Activated naive CD8-positive, alpha-beta T cell treated with anti-CD3 and anti-CD28 coated beads, Interleukin-2, amount 10 ng/mL, durations not matched to agents 7 days and 5 days (primary cell): Measurements from ENCODE around the gene KLF5. TPM values are rescaled to one million over a fixed set of nuclear protein-coding genes. Genes with fewer than 3 reads are reported as not detected.
A peak's percentile ranks its signal among the peaks of the same experiment; 100 is the strongest.

Experiments
- ATAC-seq: fragments of 150-1000 bp; cut with Tn5 transposase; one replicate; pipeline ENCODE4 v1.10.0; 2021; ENCODE audit warnings: low read depth, moderate library complexity
- POLR2A ChIA-PET: fragments of 350-600 bp; sonication (Branson Sonifier 250); formaldehyde crosslinking; loops from one replicate; lab custom pipeline; 2021; ENCODE audit warnings: antibody characterized with exemption; lab: Charles Lee
- DNase-seq: peaks from one replicate; pipeline ENCODE4 v3.0.0; 2021
- H3K27ac Mint-ChIP-seq: one replicate; pipeline ENCODE4 v1.8.0; 2022; ENCODE audit warnings: mild to moderate bottlenecking, mixed read lengths
- H3K27me3 Mint-ChIP-seq: one replicate; pipeline ENCODE4 v1.8.0; 2022; ENCODE audit warnings: mild to moderate bottlenecking, moderate library complexity, mixed read lengths
- H3K36me3 Mint-ChIP-seq: one replicate; pipeline ENCODE4 v1.8.0; 2021; ENCODE audit warnings: mild to moderate bottlenecking, mixed read lengths
- H3K4me1 Mint-ChIP-seq: one replicate; pipeline ENCODE4 v1.8.0; 2021; ENCODE audit warnings: mixed read lengths
- H3K4me3 Mint-ChIP-seq: one replicate; pipeline ENCODE4 v1.8.0; 2022; ENCODE audit warnings: mild to moderate bottlenecking, moderate library complexity, mixed read lengths
- H3K9me3 Mint-ChIP-seq: one replicate; pipeline ENCODE4 v1.8.0; 2021; ENCODE audit warnings: mixed read lengths
- total RNA-seq, 2 experiments: library from RNA; stranded (reverse); gene quantifications; one replicate each; pipeline ENCODE4 v1.2.3, GENCODE V29; 2021

The KLF5 gene
- total RNA-seq, 2 experiments from 2014 or later = 6.1 to 6.4 TPM

- POLR2A ChIA-PET = no interaction called here
- Mint-ChIP-seq H3K27ac (no peak overlapping the region), H3K4me3 (no peak overlapping the region), H3K27me3 (no peaks in the 10 kb centered on the region), H3K4me1 (peaks cover 14% of the 10 kb centered on the region), H3K36me3 (peaks cover 21% of the 10 kb centered on the region), H3K9me3 (no peaks in the 10 kb centered on the region)
- no peak for DNase-seq
- no peak for ATAC-seq
Observed at GRCh38 chr13:73065036-73065435, 6.2 kb downstream of the KLF5 start.

GRCh38 chr13:73065665-73066340, 7.0 kb downstream of the KLF5 start:
- H3K4me1 Mint-ChIP-seq = peaks cover 7% of the 10 kb centered on the region
- peaks cover 21% of the 10 kb centered on the region for H3K36me3 Mint-ChIP-seq
- POLR2A ChIA-PET = no interaction called here
- no peaks in the 10 kb centered on the region for H3K9me3 Mint-ChIP-seq
- H3K27me3 Mint-ChIP-seq = no peaks in the 10 kb centered on the region
- no peak overlapping the region for H3K27ac Mint-ChIP-seq
- no peak for ATAC-seq
- DNase-seq = no peak
- no peak overlapping the region for H3K4me3 Mint-ChIP-seq

GRCh38 chr13:73069206-73069805, 10.5 kb downstream of the KLF5 start:
- POLR2A ChIA-PET = interaction anchor here (0.6 to 1.3 kb wide), 3 partner anchors 10 to 264 kb away, joined by 3 read pairs; partner anchors contain the start of gene KLF5
- no peak for DNase-seq
- Mint-ChIP-seq H3K27ac (no peak overlapping the region), H3K4me1 (peaks cover 11% of the 10 kb centered on the region), H3K9me3 (no peaks in the 10 kb centered on the region), H3K27me3 (no peaks in the 10 kb centered on the region), H3K4me3 (no peak overlapping the region), H3K36me3 (peaks cover 9% of the 10 kb centered on the region)
- ATAC-seq = no peak

GRCh38 chr13:73070451-73071098, 11.8 kb downstream of the KLF5 start:
- Mint-ChIP-seq H3K36me3 (peaks cover 6% of the 10 kb centered on the region), H3K27ac (no peak overlapping the region)

GRCh38 chr13:73072239-73072900, 13.6 kb downstream of the KLF5 start:
- H3K4me1 Mint-ChIP-seq = peaks cover 11% of the 10 kb centered on the region
- no peak for ATAC-seq
- H3K9me3 Mint-ChIP-seq = no peaks in the 10 kb centered on the region
- H3K27me3 Mint-ChIP-seq = no peaks in the 10 kb centered on the region
- no peak overlapping the region for H3K4me3 Mint-ChIP-seq
- no peak for DNase-seq
- POLR2A ChIA-PET = interaction anchor here (1.0 kb wide), 1 partner anchor 13 kb away, joined by 5 read pairs; no protein-coding TSS in a partner anchor
- H3K27ac Mint-ChIP-seq = no peak overlapping the region
- peaks cover 8% of the 10 kb centered on the region for H3K36me3 Mint-ChIP-seq

More at GRCh38 chr13:73070451-73071098, 11.8 kb downstream of the KLF5 start:
- no peak for DNase-seq
- Mint-ChIP-seq H3K4me1 (peaks cover 11% of the 10 kb centered on the region), H3K27me3 (no peaks in the 10 kb centered on the region), H3K9me3 (no peaks in the 10 kb centered on the region), H3K4me3 (no peak overlapping the region)
- POLR2A ChIA-PET = no interaction called here
- no peak for ATAC-seq

GRCh38 chr13:73073050-73073449, 14.2 kb downstream of the KLF5 start:
- no peak for ATAC-seq
- H3K9me3 Mint-ChIP-seq = no peaks in the 10 kb centered on the region
- DNase-seq = no peak
- H3K27ac Mint-ChIP-seq = no peak overlapping the region
- peaks cover 5% of the 10 kb centered on the region for H3K36me3 Mint-ChIP-seq
- H3K4me3 Mint-ChIP-seq = no peak overlapping the region
- H3K4me1 Mint-ChIP-seq = peaks cover 11% of the 10 kb centered on the region
- H3K27me3 Mint-ChIP-seq = no peaks in the 10 kb centered on the region
- POLR2A ChIA-PET = interaction anchor here (1.0 kb wide), 1 partner anchor 13 kb away, joined by 5 read pairs; no protein-coding TSS in a partner anchor

- POLR2A ChIA-PET = no interaction called here
- no peaks in the 10 kb centered on the region for H3K27me3 Mint-ChIP-seq
- no peaks in the 10 kb centered on the region for H3K9me3 Mint-ChIP-seq
- H3K4me3 Mint-ChIP-seq = no peak overlapping the region
- H3K4me1 Mint-ChIP-seq = peaks cover 11% of the 10 kb centered on the region
- no peak for DNase-seq
- no peak overlapping the region for H3K27ac Mint-ChIP-seq
- H3K36me3 Mint-ChIP-seq = peaks cover 5% of the 10 kb centered on the region
- ATAC-seq = no peak
Observed at GRCh38 chr13:73074014-73074413, 15.2 kb downstream of the KLF5 start.

- no peak overlapping the region for H3K27ac Mint-ChIP-seq
- H3K9me3 Mint-ChIP-seq = peaks cover 2% of the 10 kb centered on the region
- H3K4me1 Mint-ChIP-seq = peaks cover 11% of the 10 kb centered on the region
- no peaks in the 10 kb centered on the region for H3K27me3 Mint-ChIP-seq
- POLR2A ChIA-PET = no interaction called here
- DNase-seq (no peak), ATAC-seq (no peak)
- peaks cover 5% of the 10 kb centered on the region for H3K36me3 Mint-ChIP-seq
- no peak overlapping the region for H3K4me3 Mint-ChIP-seq
Observed at GRCh38 chr13:73074926-73075325, 16.1 kb downstream of the KLF5 start.

- H3K27ac Mint-ChIP-seq = no peak overlapping the region
- H3K27me3 Mint-ChIP-seq = no peaks in the 10 kb centered on the region
- H3K36me3 Mint-ChIP-seq = peaks cover 5% of the 10 kb centered on the region
- DNase-seq = no peak
- H3K9me3 Mint-ChIP-seq = peaks cover 2% of the 10 kb centered on the region
- no peak for ATAC-seq
- peaks cover 11% of the 10 kb centered on the region for H3K4me1 Mint-ChIP-seq
- no peak overlapping the region for H3K4me3 Mint-ChIP-seq
- POLR2A ChIA-PET = no interaction called here
Observed at GRCh38 chr13:73075546-73075945, 16.7 kb downstream of the KLF5 start.

GRCh38 chr13:73075954-73076353, 17.1 kb downstream of the KLF5 start:
- POLR2A ChIA-PET = no interaction called here
- no peak for DNase-seq
- Mint-ChIP-seq H3K36me3 (peaks cover 5% of the 10 kb centered on the region), H3K27me3 (no peaks in the 10 kb centered on the region), H3K9me3 (peaks cover 2% of the 10 kb centered on the region), H3K27ac (no peak overlapping the region), H3K4me1 (peaks cover 11% of the 10 kb centered on the region), H3K4me3 (no peak overlapping the region)
- ATAC-seq = no peak

GRCh38 chr13:73077865-73078264, 19.1 kb downstream of the KLF5 start:
- POLR2A ChIA-PET = no interaction called here
- H3K27me3 Mint-ChIP-seq = no peaks in the 10 kb centered on the region
- H3K4me3 Mint-ChIP-seq = no peak overlapping the region
- H3K9me3 Mint-ChIP-seq = peaks cover 2% of the 10 kb centered on the region
- H3K4me1 Mint-ChIP-seq = peaks cover 7% of the 10 kb centered on the region
- no peak for ATAC-seq
- DNase-seq = no peak
- H3K36me3 Mint-ChIP-seq = peaks cover 5% of the 10 kb centered on the region
- no peak overlapping the region for H3K27ac Mint-ChIP-seq

GRCh38 chr13:73079359-73079758, 20.6 kb downstream of the KLF5 start:
- Mint-ChIP-seq H3K9me3 (peaks cover 2% of the 10 kb centered on the region), H3K36me3 (peaks cover 2% of the 10 kb centered on the region), H3K4me1 (no peaks in the 10 kb centered on the region), H3K4me3 (no peak overlapping the region), H3K27ac (peak overlapping the region; percentile 20), H3K27me3 (no peaks in the 10 kb centered on the region)
- no peak for ATAC-seq
- POLR2A ChIA-PET = no interaction called here
- DNase-seq = no peak

- peaks cover 2% of the 10 kb centered on the region for H3K9me3 Mint-ChIP-seq
- no peak for DNase-seq
- H3K27me3 Mint-ChIP-seq = no peaks in the 10 kb centered on the region
- POLR2A ChIA-PET = no interaction called here
- no peaks in the 10 kb centered on the region for H3K36me3 Mint-ChIP-seq
- H3K4me3 Mint-ChIP-seq = no peak overlapping the region
- H3K27ac Mint-ChIP-seq = no peak overlapping the region
- ATAC-seq = no peak
- no peaks in the 10 kb centered on the region for H3K4me1 Mint-ChIP-seq
Observed at GRCh38 chr13:73081256-73081915, 22.6 kb downstream of the KLF5 start.
